DND-41 (cell line): ENCODE measurements around the gene OR8H3.

Experiments
- ATAC-seq: fragments of 200-7000 bp; cut with Tn5 transposase; 3 replicates; pipeline ENCODE4 v1.9.1; 2021; ENCODE audit warnings: low read depth; ENCODE audit not compliant: insufficient read depth
- DNase-seq: peaks from one replicate; pipeline ENCODE4 v3.0.0-alpha.2; 2020
- H2AFZ ChIP-seq: 2 replicates; pipeline ENCODE4 v1.6.0; 2012; ENCODE audit warnings: low read depth, low read length
- H3K27ac ChIP-seq: 2 replicates; pipeline ENCODE4 v1.5.1; 2012; ENCODE audit warnings: low read length, inconsistent platforms
- H3K27me3 ChIP-seq: fragments of 200-600 bp; sonication (generic); 2 replicates; pipeline ENCODE4 v1.6.0; 2012; ENCODE audit warnings: low read length, mild to moderate bottlenecking, inconsistent platforms; ENCODE audit not compliant: insufficient read depth, poor library complexity
- H3K36me3 ChIP-seq: 2 replicates; pipeline ENCODE4 v1.5.1; 2012; ENCODE audit warnings: low read length, inconsistent platforms; ENCODE audit not compliant: insufficient read depth
- H3K4me1 ChIP-seq: 2 replicates; pipeline ENCODE4 v1.5.1; 2012; ENCODE audit warnings: mild to moderate bottlenecking, low read length; ENCODE audit not compliant: insufficient read depth
- H3K4me2 ChIP-seq: 2 replicates; pipeline ENCODE4 v1.6.0; 2012; ENCODE audit warnings: mild to moderate bottlenecking, moderate library complexity, low read length, inconsistent platforms; ENCODE audit not compliant: insufficient read depth
- H3K4me3 ChIP-seq, 2 experiments: fragments of 200-600 bp in 1 of 2; shearing (Covaris generic) in 1 of 2; 2 replicates each; pipeline ENCODE4 v1.5.1; 2012 to 2016; ENCODE audit warnings: inconsistent platforms in 2 of 2, low read length in 2 of 2, mild to moderate bottlenecking in 2 of 2, low read depth in 1 of 2, moderate library complexity in 1 of 2
- H3K79me2 ChIP-seq: 2 replicates; pipeline ENCODE4 v1.6.0; 2012; ENCODE audit warnings: low read length, inconsistent platforms; ENCODE audit not compliant: insufficient read depth
- H3K9ac ChIP-seq: 2 replicates; pipeline ENCODE4 v1.6.0; 2012; ENCODE audit warnings: low read depth, mild to moderate bottlenecking, inconsistent platforms, low read length, moderate library complexity
- H3K9me3 ChIP-seq: 2 replicates; pipeline ENCODE4 v1.5.1; 2012; ENCODE audit warnings: low read length, moderate library complexity, mild to moderate bottlenecking, inconsistent platforms; ENCODE audit not compliant: insufficient read depth, severe bottlenecking
- H4K20me1 ChIP-seq: 2 replicates; pipeline ENCODE4 v1.6.0; 2012; ENCODE audit warnings: low read length; ENCODE audit not compliant: insufficient read depth
- CTCF ChIP-seq: IDR thresholded peaks from 2 replicates; pipeline ENCODE4 v1.5.1; 2012; ENCODE audit warnings: borderline replicate concordance, low read length, moderate library complexity, mild to moderate bottlenecking; ENCODE audit not compliant: poor library complexity, severe bottlenecking; ENCODE audit errors: extremely low read depth
- EZH2 ChIP-seq: IDR thresholded peaks from 3 replicates; pipeline ENCODE4 v1.6.1; 2012; ENCODE audit warnings: borderline replicate concordance, low read depth, mild to moderate bottlenecking, moderate library complexity, low read length, inconsistent platforms; ENCODE audit not compliant: severe bottlenecking

The OR8H3 gene

GRCh38 chr11:56152333-56152732 lies 30.2 kb downstream of the OR8H3 start:
- no peak overlapping the region for H3K27ac ChIP-seq
- no peaks in the 10 kb centered on the region for H3K4me1 ChIP-seq

GRCh38 chr11:56160217-56160616 lies 38.0 kb downstream of the OR8H3 start, which contains the start of gene OR8K5:
TSS of gene OR8K5 (minus strand) at chr11:56160317. CDS start at chr11:56160317, 0 bp downstream.
- no peaks in the 10 kb centered on the region for H3K79me2 ChIP-seq

More at GRCh38 chr11:56152333-56152732, 30.2 kb downstream of the OR8H3 start:
- H3K36me3 ChIP-seq: no peaks in the 10 kb centered on the region
- TF ChIP-seq EZH2 (no peak), CTCF (no peak)
- H3K4me3 ChIP-seq: no peak overlapping the region
- H3K79me2 ChIP-seq: no peaks in the 10 kb centered on the region
- no peaks in the 10 kb centered on the region for H4K20me1 ChIP-seq
- no peaks in the 10 kb centered on the region for H3K9me3 ChIP-seq
- no peak overlapping the region for H3K4me2 ChIP-seq
- DNase-seq (no peak), ATAC-seq (no peak)
- H3K9ac ChIP-seq: no peak overlapping the region
- no peak overlapping the region for H2AFZ ChIP-seq
- H3K27me3 ChIP-seq: no peaks in the 10 kb centered on the region

GRCh38 chr11:56163804-56164203 lies 41.6 kb downstream of the OR8H3 start:
- Histone ChIP-seq H3K27me3 (no peaks in the 10 kb centered on the region), H3K36me3 (no peaks in the 10 kb centered on the region), H3K27ac (no peak overlapping the region), H3K9me3 (no peaks in the 10 kb centered on the region), H3K79me2 (no peaks in the 10 kb centered on the region), H3K9ac (no peak overlapping the region), H4K20me1 (no peaks in the 10 kb centered on the region), H2AFZ (no peak overlapping the region), H3K4me3 (no peak overlapping the region), H3K4me2 (no peak overlapping the region), H3K4me1 (no peaks in the 10 kb centered on the region)
- no peak for ATAC-seq
- TF ChIP-seq EZH2: no peak
- DNase-seq: no peak

More at GRCh38 chr11:56160217-56160616, 38.0 kb downstream of the OR8H3 start, which contains the start of gene OR8K5:
- Histone ChIP-seq H2AFZ (no peak within 1 kb of the TSS), H3K4me2 (no peak within 1 kb of the TSS), H3K9me3 (no peaks in the 10 kb centered on the region), H3K36me3 (no peaks in the 10 kb centered on the region), H3K9ac (no peak within 1 kb of the TSS), H3K4me1 (no peaks in the 10 kb centered on the region), H4K20me1 (no peaks in the 10 kb centered on the region), H3K27me3 (no peaks in the 10 kb centered on the region), H3K4me3 (no peak within 1 kb of the TSS), H3K27ac (no peak within 1 kb of the TSS)
- ATAC-seq (no peak), DNase-seq (no peak)
- TF ChIP-seq EZH2 (no peak), CTCF (no peak)

- H3K36me3 ChIP-seq: no peaks in the 10 kb centered on the region
- no peaks in the 10 kb centered on the region for H3K4me1 ChIP-seq
- H3K4me2 ChIP-seq: no peak overlapping the region
- ATAC-seq (no peak), DNase-seq (no peak)
- no peak overlapping the region for H3K9ac ChIP-seq
- H3K4me3 ChIP-seq: no peak overlapping the region
- no peak overlapping the region for H3K27ac ChIP-seq
- H4K20me1 ChIP-seq: no peaks in the 10 kb centered on the region
- no peaks in the 10 kb centered on the region for H3K27me3 ChIP-seq
- no peak for TF ChIP-seq EZH2
- no peaks in the 10 kb centered on the region for H3K9me3 ChIP-seq
- no peaks in the 10 kb centered on the region for H3K79me2 ChIP-seq
- H2AFZ ChIP-seq: no peak overlapping the region
Measured at GRCh38 chr11:56172256-56172830, 50.2 kb downstream of the OR8H3 start.
